Sigmoid colon (tissue), 4 donors: Measurements from ENCODE around the gene FOXP1.

Experiments
- POLR2A ChIP-seq, 2 donors: fragments of 450-650 bp; IDR thresholded peaks; one replicate each; pipeline ENCODE4 v1.6.1; 2016; ENCODE audit warnings: antibody characterized with exemption in 2 of 2, mild to moderate bottlenecking in 2 of 2, moderate library complexity in 2 of 2
- POLR2AphosphoS5 ChIP-seq, 4 donors: sonication (generic); formaldehyde crosslinking; IDR thresholded peaks; one replicate each; pipeline ENCODE4 v1.6.1; 2017; ENCODE audit warnings: antibody characterized with exemption in 4 of 4

- TF ChIP-seq POLR2A (IDR thresholded peaks at IDR 0.05) = no peak
- no peak for TF ChIP-seq POLR2AphosphoS5 (IDR thresholded peaks at IDR 0.05)
Measured at GRCh38 chr3:71350998-71351397, 232.5 kb downstream of the FOXP1 start.
